OCI-LY7 (cell line): ENCODE data around the gene REEP6. TPM values are rescaled to one million over a fixed set of nuclear protein-coding genes. Genes with fewer than 3 reads are reported as not detected.
"Not testable (repeated sequence)": the region's sequence is repeated elsewhere in the genome, so short reads cannot be mapped to it uniquely, and the experiment has no call there.

Source experiments
- BruUV-seq: library from RNA; stranded (reverse); fragments of 400-500 nt; replicated peaks from 2 replicates; lab custom pipeline; 2021; lab: Mats Ljungman, UMichigan
- CTCF ChIA-PET: fragments of 300-600 bp; sonication (Branson Sonifier 250); formaldehyde crosslinking; loops from one replicate; lab custom pipeline; 2022; ENCODE audit warnings: antibody characterized with exemption; ENCODE audit not compliant: unreplicated experiment; lab: Charles Lee
- POLR2A ChIA-PET: fragments of 300-600 bp; sonication (Branson Sonifier 250); formaldehyde crosslinking; loops from one replicate; lab custom pipeline; 2022; ENCODE audit warnings: antibody characterized with exemption; lab: Charles Lee
- DNase-seq: peaks from one replicate; pipeline ENCODE4 v3.0.0-alpha.2; 2015; ENCODE audit warnings: low spot score
- H2AFZ ChIP-seq: fragments of 200-600 bp; sonication (generic), shearing (Covaris generic); 2 replicates; pipeline ENCODE4 v1.6.1; 2014; ENCODE audit warnings: mild to moderate bottlenecking, antibody characterized with exemption, low read length, moderate library complexity
- H3K27ac ChIP-seq: fragments of 200-600 bp; sonication (generic); 2 replicates; pipeline ENCODE4 v1.5.1; 2014; ENCODE audit warnings: mixed run types, low read depth, mild to moderate bottlenecking, moderate library complexity, low read length, inconsistent platforms; ENCODE audit not compliant: poor library complexity, severe bottlenecking
- H3K36me3 ChIP-seq: fragments of 200-600 bp; sonication (generic); 2 replicates; pipeline ENCODE4 v1.6.1; 2014; ENCODE audit warnings: mild to moderate bottlenecking, antibody characterized with exemption, low read length, moderate library complexity, mixed read lengths; ENCODE audit not compliant: insufficient read depth
- H3K4me1 ChIP-seq: fragments of 200-600 bp; sonication (generic); 2 replicates; pipeline ENCODE4 v1.5.1; 2014; ENCODE audit warnings: mild to moderate bottlenecking, low read length; ENCODE audit not compliant: insufficient read depth, poor library complexity, severe bottlenecking
- H3K4me2 ChIP-seq: fragments of 200-600 bp; sonication (generic); 2 replicates; pipeline ENCODE4 v1.6.1; 2014; ENCODE audit warnings: mild to moderate bottlenecking, low read length
- H3K4me3 ChIP-seq: fragments of 200-600 bp; sonication (generic); 2 replicates; pipeline ENCODE4 v1.5.1; 2014; ENCODE audit warnings: mild to moderate bottlenecking, low read depth, low read length; ENCODE audit not compliant: poor library complexity, severe bottlenecking
- H3K79me2 ChIP-seq: fragments of 200-600 bp; sonication (generic); 2 replicates; pipeline ENCODE4 v1.6.1; 2016; ENCODE audit warnings: low read depth, mild to moderate bottlenecking, low read length, moderate library complexity, mixed read lengths; ENCODE audit not compliant: insufficient read depth
- H3K9me2 ChIP-seq: fragments of 200-600 bp; sonication (generic); 2 replicates; pipeline ENCODE4 v1.6.1; 2016; ENCODE audit warnings: mild to moderate bottlenecking, low read length, mixed read lengths; ENCODE audit not compliant: insufficient read depth
- H3K9me3 ChIP-seq: fragments of 200-600 bp; sonication (generic); 2 replicates; pipeline ENCODE4 v1.6.1; 2014; ENCODE audit warnings: mild to moderate bottlenecking, mixed run types, low read length, mixed read lengths
- H4K20me1 ChIP-seq: fragments of 200-600 bp; sonication (generic); 2 replicates; pipeline ENCODE4 v1.6.1; 2014; ENCODE audit warnings: mild to moderate bottlenecking, antibody characterized with exemption, low read length, moderate library complexity, mixed read lengths; ENCODE audit not compliant: insufficient read depth
- CTCF ChIP-seq: fragments of 200-600 bp; sonication (generic); conservative IDR thresholded peaks from 2 replicates; pipeline ENCODE4 v1.5.1; 2014; ENCODE audit warnings: mild to moderate bottlenecking, antibody characterized with exemption, low read length, moderate library complexity, mixed read lengths
- EZH2phosphoT487 ChIP-seq: fragments of 200-600 bp; sonication (generic); IDR thresholded peaks from 2 replicates; pipeline ENCODE4 v1.6.1; 2018; ENCODE audit warnings: low read depth, borderline replicate concordance, mild to moderate bottlenecking, mixed run types, antibody characterized with exemption, low read length, moderate library complexity, mixed read lengths
- intact Hi-C: fragments of 100-400 bp; cut with micrococcal nuclease; formaldehyde crosslinking; loops from one replicate; pipeline ENCODE4 v1.10.0; 2022; ENCODE audit not compliant: unreplicated experiment
- total RNA-seq, 2 experiments: library from RNA; depleted of rRNA in 1 of 2; stranded (reverse); fragments of >200 nt in 1 of 2; shearing (Covaris generic) in 1 of 2; gene quantifications; 2 replicates each; pipeline ENCODE4 v1.2.3, GENCODE V29; 2014 to 2022

The REEP6 gene
- total RNA-seq, 2 experiments from 2014 or later: 1.3 to 3.6 TPM

DNA sequence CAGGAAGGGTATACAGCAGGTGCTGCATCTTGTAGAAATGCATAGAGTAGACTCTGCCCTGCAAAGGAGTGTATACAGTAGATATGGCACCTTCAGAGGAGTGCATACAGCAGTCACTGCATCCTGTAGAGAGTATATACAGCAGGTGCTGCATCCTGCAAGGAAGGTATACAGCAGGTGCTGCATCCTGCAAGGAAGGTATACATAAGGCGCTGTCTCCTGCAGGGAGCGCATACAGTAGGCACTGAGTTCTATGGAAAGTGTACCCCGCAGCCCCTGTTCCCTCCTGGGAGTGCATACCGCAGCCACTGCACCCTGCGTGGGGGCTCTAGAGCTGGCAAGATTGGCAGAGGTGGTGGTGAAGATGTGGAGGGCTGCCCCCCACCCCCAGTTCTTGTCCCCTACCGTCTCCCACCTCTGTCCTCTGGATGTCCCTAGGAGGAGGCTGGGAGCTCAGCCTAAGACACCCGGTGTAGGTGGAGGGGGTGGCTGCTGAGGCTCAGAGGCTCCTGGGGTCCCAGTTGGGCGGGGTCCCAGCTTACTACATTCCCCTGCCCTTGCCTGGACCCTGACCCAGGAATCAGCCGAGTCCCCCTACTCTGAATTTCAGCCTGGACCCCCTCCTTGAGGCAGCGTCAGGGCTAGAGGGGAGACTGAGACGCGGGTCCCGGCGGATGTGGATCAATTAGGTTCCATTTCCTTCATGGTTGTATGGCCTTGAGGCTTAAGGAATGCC lies 24.2 kb downstream of the REEP6 start:
- ChIA-PET POLR2A (interaction anchor here (0.7 kb wide), 1 partner anchor 485 kb away, joined by 5 read pairs; no protein-coding TSS in a partner anchor), CTCF (no interaction called here)
- no peak overlapping the region for H2AFZ ChIP-seq
- TF ChIP-seq EZH2phosphoT487: no peak
- BruUV-seq: no TSS peak
- no peak overlapping the region for H3K4me3 ChIP-seq
- DNase-seq: no peak
- H3K36me3 ChIP-seq: no peaks in the 10 kb centered on the region
- H3K79me2 ChIP-seq: no peaks in the 10 kb centered on the region
- H3K9me2 ChIP-seq: no peaks in the 10 kb centered on the region
- no peaks in the 10 kb centered on the region for H4K20me1 ChIP-seq
- H3K27ac ChIP-seq: no peak overlapping the region
- no peaks in the 10 kb centered on the region for H3K9me3 ChIP-seq
- H3K4me2 ChIP-seq: no peak overlapping the region
- intact Hi-C loops: no loop called here
- no peaks in the 10 kb centered on the region for H3K4me1 ChIP-seq

GRCh38 chr19:1516395-1516753 lies 25.4 kb downstream of the REEP6 start:
- H2AFZ ChIP-seq: no peak overlapping the region; the same call in 1 of the 2 replicates
- intact Hi-C loops: no loop called here
- no peaks in the 10 kb centered on the region for H4K20me1 ChIP-seq
- H3K79me2 ChIP-seq: no peaks in the 10 kb centered on the region
- no peak overlapping the region for H3K4me3 ChIP-seq
- H3K4me1 ChIP-seq: no peaks in the 10 kb centered on the region
- no peaks in the 10 kb centered on the region for H3K9me2 ChIP-seq
- no peak overlapping the region for H3K27ac ChIP-seq
- no TSS peak for BruUV-seq
- TF ChIP-seq EZH2phosphoT487 (no peak), CTCF (no peak)
- CTCF ChIA-PET: no interaction called here
- peak; percentile 56 for DNase-seq
- peak overlapping the region; percentile 12; the same call in 1 of the 2 replicates for H3K4me2 ChIP-seq
- POLR2A ChIA-PET: no interaction called here
- no peaks in the 10 kb centered on the region for H3K36me3 ChIP-seq
- H3K9me3 ChIP-seq: no peaks in the 10 kb centered on the region

- no peaks in the 10 kb centered on the region for H3K9me2 ChIP-seq
- H3K27ac ChIP-seq: no peak overlapping the region
- H4K20me1 ChIP-seq: no peaks in the 10 kb centered on the region
- H2AFZ ChIP-seq: no peak overlapping the region
- no peak for TF ChIP-seq EZH2phosphoT487
- no peak for TF ChIP-seq CTCF
- H3K4me2 ChIP-seq: no peak overlapping the region
- intact Hi-C loops: no loop called here
- no TSS peak for BruUV-seq
- no peak for DNase-seq
- no peaks in the 10 kb centered on the region for H3K79me2 ChIP-seq
- no peaks in the 10 kb centered on the region for H3K36me3 ChIP-seq
- CTCF ChIA-PET: no interaction called here
- no peaks in the 10 kb centered on the region for H3K9me3 ChIP-seq
- POLR2A ChIA-PET: no interaction called here
- no peaks in the 10 kb centered on the region for H3K4me1 ChIP-seq
- H3K4me3 ChIP-seq: no peak overlapping the region
Observed at GRCh38 chr19:1518471-1518870, 27.5 kb downstream of the REEP6 start.

GRCh38 chr19:1519802-1520201 lies 28.8 kb downstream of the REEP6 start:
- CTCF ChIA-PET, intact Hi-C loops, POLR2A ChIA-PET: not testable (repeated sequence)

More at GRCh38 chr19:1519802-1520201, 28.8 kb downstream of the REEP6 start:
- not testable (repeated sequence) for H4K20me1 ChIP-seq, H3K9me2 ChIP-seq, H3K9me3 ChIP-seq, H3K4me3 ChIP-seq, H3K4me1 ChIP-seq, DNase-seq, H3K4me2 ChIP-seq, H3K79me2 ChIP-seq, BruUV-seq, H3K27ac ChIP-seq, H3K36me3 ChIP-seq, H2AFZ ChIP-seq
